ENCODE data around the gene ZNF366. TPM values are rescaled to one million over a fixed set of nuclear protein-coding genes. Genes with fewer than 3 reads are reported as not detected.

The ZNF366 gene
- total RNA-seq, 5 donors from 2014 or later (not counting 1 experiment from before 2014, with no cell fraction given): 0.13 to 0.14 TPM; not detected in 3

- Histone ChIP-seq H3K27ac (ENCODE audit: low read length) (no peak overlapping the region), H3K9me3 (no peaks in the 10 kb centered on the region), H3K36me3 (ENCODE audit: control insufficient read depth in 2 of 2, extremely low read depth in 1 of 2, insufficient read depth in 1 of 2, low read length in 1 of 2) (no peaks in the 10 kb centered on the region), H3K4me3 (ENCODE audit: control insufficient read depth in 1 of 2, extremely low read depth in 1 of 2, low read length in 1 of 2) (no peak overlapping the region), H3K27me3 (replicated peaks in 1 of 2; ENCODE audit: control insufficient read depth in 2 of 2, extremely low read depth in 1 of 2, insufficient read depth in 2 of 2, low read length in 1 of 2) (peaks cover 0 to 4% of the 10 kb centered on the region in 2 experiments), H3K4me1 (ENCODE audit: control insufficient read depth in 1 of 2, extremely low read depth in 1 of 2, insufficient read depth in 2 of 2, low read length in 2 of 2) (no peaks in the 10 kb centered on the region)
- POLR2A ChIA-PET: no interaction called here
- H3K4me3 Mint-ChIP-seq: no peak overlapping the region
- peaks cover 15 to 19% of the 10 kb centered on the region in 2 donors for H3K27me3 Mint-ChIP-seq
- DNase-seq (no peak), ATAC-seq (replicated peaks in 1 of 4) (no peak)
- H3K4me1 Mint-ChIP-seq: no peaks in the 10 kb centered on the region
- H3K36me3 Mint-ChIP-seq: no peaks in the 10 kb centered on the region
- 86% methylated on average over 3 of the region's 6 CpGs for WGBS (ENCODE audit: insufficient coverage)
- no peak overlapping the region for H3K27ac Mint-ChIP-seq
- CTCF ChIA-PET: no interaction called here
- no peaks in the 10 kb centered on the region for H3K9me3 Mint-ChIP-seq
Measured at GRCh38 chr5:72427488-72428437, 79.4 kb downstream of the ZNF366 start.

GRCh38 chr5:72427016-72427415 lies 80.2 kb downstream of the ZNF366 start:
- Mint-ChIP-seq H3K36me3 (no peaks in the 10 kb centered on the region), H3K27ac (no peak overlapping the region), H3K4me3 (no peak overlapping the region), H3K9me3 (no peaks in the 10 kb centered on the region), H3K4me1 (no peaks in the 10 kb centered on the region), H3K27me3 (peaks cover 15 to 18% of the 10 kb centered on the region in 2 donors)
- ATAC-seq (replicated peaks in 1 of 4) (no peak), DNase-seq (no peak)
- no peak overlapping the region for H3K4me3 ChIP-seq (ENCODE audit: control insufficient read depth in 1 of 2, extremely low read depth in 1 of 2, low read length in 1 of 2)
- H3K27me3 ChIP-seq (replicated peaks in 1 of 2; ENCODE audit: control insufficient read depth in 2 of 2, extremely low read depth in 1 of 2, insufficient read depth in 2 of 2, low read length in 1 of 2): no peaks in the 10 kb centered on the region
- ChIA-PET CTCF (no interaction called here), POLR2A (no interaction called here)
- WGBS (ENCODE audit: insufficient coverage): no CpG with 5 or more reads among the region's 2 CpGs
- no peaks in the 10 kb centered on the region for H3K4me1 ChIP-seq (ENCODE audit: control insufficient read depth in 1 of 2, extremely low read depth in 1 of 2, insufficient read depth in 2 of 2, low read length in 2 of 2)
- no peak overlapping the region for H3K27ac ChIP-seq (ENCODE audit: low read length)
- no peaks in the 10 kb centered on the region for H3K9me3 ChIP-seq
- H3K36me3 ChIP-seq (ENCODE audit: control insufficient read depth in 2 of 2, extremely low read depth in 1 of 2, insufficient read depth in 1 of 2, low read length in 1 of 2): no peaks in the 10 kb centered on the region

- CTCF ChIA-PET: no interaction called here
- Histone ChIP-seq H3K36me3 (ENCODE audit: control insufficient read depth in 2 of 2, extremely low read depth in 1 of 2, insufficient read depth in 1 of 2, low read length in 1 of 2) (no peaks in the 10 kb centered on the region), H3K4me1 (ENCODE audit: control insufficient read depth in 1 of 2, extremely low read depth in 1 of 2, insufficient read depth in 2 of 2, low read length in 2 of 2) (no peaks in the 10 kb centered on the region), H3K27ac (ENCODE audit: low read length) (no peak overlapping the region), H3K9me3 (no peaks in the 10 kb centered on the region), H3K27me3 (replicated peaks in 1 of 2; ENCODE audit: control insufficient read depth in 2 of 2, extremely low read depth in 1 of 2, insufficient read depth in 2 of 2, low read length in 1 of 2) (no peaks in the 10 kb centered on the region), H3K4me3 (ENCODE audit: control insufficient read depth in 1 of 2, extremely low read depth in 1 of 2, low read length in 1 of 2) (no peak overlapping the region)
- Mint-ChIP-seq H3K4me3 (no peak overlapping the region), H3K27me3 (peaks cover 13 to 21% of the 10 kb centered on the region in 2 donors), H3K4me1 (no peaks in the 10 kb centered on the region), H3K36me3 (no peaks in the 10 kb centered on the region), H3K9me3 (no peaks in the 10 kb centered on the region), H3K27ac (no peak overlapping the region)
- POLR2A ChIA-PET: no interaction called here
- no peak for DNase-seq
- ATAC-seq (replicated peaks in 1 of 4): no peak
Measured at GRCh38 chr5:72426019-72426418, 81.2 kb downstream of the ZNF366 start.

GRCh38 chr5:72418271-72418670 lies 88.9 kb downstream of the ZNF366 start:
- H3K27ac Mint-ChIP-seq: no peak overlapping the region
- Histone ChIP-seq H3K27ac (ENCODE audit: low read length) (no peak overlapping the region), H3K4me1 (ENCODE audit: control insufficient read depth in 1 of 2, extremely low read depth in 1 of 2, insufficient read depth in 2 of 2, low read length in 2 of 2) (no peaks in the 10 kb centered on the region), H3K27me3 (replicated peaks in 1 of 2; ENCODE audit: control insufficient read depth in 2 of 2, extremely low read depth in 1 of 2, insufficient read depth in 2 of 2, low read length in 1 of 2) (peaks cover 0 to 6% of the 10 kb centered on the region in 2 experiments), H3K36me3 (ENCODE audit: control insufficient read depth in 2 of 2, extremely low read depth in 1 of 2, insufficient read depth in 1 of 2, low read length in 1 of 2) (no peaks in the 10 kb centered on the region), H3K9me3 (no peaks in the 10 kb centered on the region), H3K4me3 (ENCODE audit: control insufficient read depth in 1 of 2, extremely low read depth in 1 of 2, low read length in 1 of 2) (no peak overlapping the region)
- peaks cover 0 to 3% of the 10 kb centered on the region in 2 donors for H3K27me3 Mint-ChIP-seq
- no peaks in the 10 kb centered on the region for H3K9me3 Mint-ChIP-seq
- no peak overlapping the region for H3K4me3 Mint-ChIP-seq
- ChIA-PET POLR2A (no interaction called here), CTCF (no interaction called here)
- ATAC-seq (replicated peaks in 1 of 4): no peak
- no peaks in the 10 kb centered on the region for H3K36me3 Mint-ChIP-seq
- WGBS (ENCODE audit: insufficient coverage): 51% methylated on average over 4 of the region's 9 CpGs
- no peak for DNase-seq
- H3K4me1 Mint-ChIP-seq: no peaks in the 10 kb centered on the region

GRCh38 chr5:72417333-72418062 lies 89.7 kb downstream of the ZNF366 start:
- H3K27me3 Mint-ChIP-seq: peaks cover 0 to 3% of the 10 kb centered on the region in 2 donors

GRCh38 chr5:72415616-72416325 lies 91.4 kb downstream of the ZNF366 start:
- POLR2A ChIA-PET: no interaction called here

More at GRCh38 chr5:72417333-72418062, 89.7 kb downstream of the ZNF366 start:
- ChIA-PET CTCF (no interaction called here), POLR2A (no interaction called here)
- ATAC-seq (replicated peaks in 1 of 4) (no peak), DNase-seq (no peak)
- Mint-ChIP-seq H3K36me3 (no peaks in the 10 kb centered on the region), H3K4me3 (no peak overlapping the region), H3K27ac (no peak overlapping the region), H3K4me1 (no peaks in the 10 kb centered on the region), H3K9me3 (no peaks in the 10 kb centered on the region)
- Histone ChIP-seq H3K27ac (ENCODE audit: low read length) (no peak overlapping the region), H3K4me3 (ENCODE audit: control insufficient read depth in 1 of 2, extremely low read depth in 1 of 2, low read length in 1 of 2) (no peak overlapping the region), H3K27me3 (replicated peaks in 1 of 2; ENCODE audit: control insufficient read depth in 2 of 2, extremely low read depth in 1 of 2, insufficient read depth in 2 of 2, low read length in 1 of 2) (peaks cover 0 to 6% of the 10 kb centered on the region in 2 experiments), H3K36me3 (ENCODE audit: control insufficient read depth in 2 of 2, extremely low read depth in 1 of 2, insufficient read depth in 1 of 2, low read length in 1 of 2) (no peaks in the 10 kb centered on the region), H3K9me3 (no peaks in the 10 kb centered on the region), H3K4me1 (ENCODE audit: control insufficient read depth in 1 of 2, extremely low read depth in 1 of 2, insufficient read depth in 2 of 2, low read length in 2 of 2) (no peaks in the 10 kb centered on the region)
- 95% methylated on average over 47 of the region's 48 CpGs for WGBS (ENCODE audit: insufficient coverage)

More at GRCh38 chr5:72415616-72416325, 91.4 kb downstream of the ZNF366 start:
- Histone ChIP-seq H3K9me3 (no peaks in the 10 kb centered on the region), H3K27me3 (replicated peaks in 1 of 2; ENCODE audit: control insufficient read depth in 2 of 2, extremely low read depth in 1 of 2, insufficient read depth in 2 of 2, low read length in 1 of 2) (peaks cover 0 to 8% of the 10 kb centered on the region in 2 experiments), H3K27ac (ENCODE audit: low read length) (no peak overlapping the region), H3K4me3 (ENCODE audit: control insufficient read depth in 1 of 2, extremely low read depth in 1 of 2, low read length in 1 of 2) (no peak overlapping the region), H3K4me1 (ENCODE audit: control insufficient read depth in 1 of 2, extremely low read depth in 1 of 2, insufficient read depth in 2 of 2, low read length in 2 of 2) (no peaks in the 10 kb centered on the region), H3K36me3 (ENCODE audit: control insufficient read depth in 2 of 2, extremely low read depth in 1 of 2, insufficient read depth in 1 of 2, low read length in 1 of 2) (no peaks in the 10 kb centered on the region)
- no CpG with 5 or more reads among the region's 5 CpGs for WGBS (ENCODE audit: insufficient coverage)
- Mint-ChIP-seq H3K4me3 (no peak overlapping the region), H3K36me3 (no peaks in the 10 kb centered on the region), H3K9me3 (no peaks in the 10 kb centered on the region), H3K27me3 (peaks cover 0 to 6% of the 10 kb centered on the region in 2 donors), H3K27ac (no peak overlapping the region), H3K4me1 (no peaks in the 10 kb centered on the region)
- ATAC-seq (replicated peaks in 1 of 4) (no peak), DNase-seq (no peak)
- CTCF ChIA-PET: no interaction called here

Measured in T-cell (primary cell).